Epidermal melanocyte (primary cell): ENCODE measurements around the gene IL16.
"Not testable (repeated sequence)": the region's sequence is repeated elsewhere in the genome, so short reads cannot be mapped to it uniquely, and the experiment has no call there.

Source experiments
- DNase-seq: peaks from one replicate; pipeline ENCODE4 v3.0.0; 2011; ENCODE audit warnings: low spot score; ENCODE audit not compliant: insufficient read length

Gene IL16

GRCh38 chr15:81334768-81335435, 138.2 kb downstream of the IL16 start:
- no peak for DNase-seq

DNA sequence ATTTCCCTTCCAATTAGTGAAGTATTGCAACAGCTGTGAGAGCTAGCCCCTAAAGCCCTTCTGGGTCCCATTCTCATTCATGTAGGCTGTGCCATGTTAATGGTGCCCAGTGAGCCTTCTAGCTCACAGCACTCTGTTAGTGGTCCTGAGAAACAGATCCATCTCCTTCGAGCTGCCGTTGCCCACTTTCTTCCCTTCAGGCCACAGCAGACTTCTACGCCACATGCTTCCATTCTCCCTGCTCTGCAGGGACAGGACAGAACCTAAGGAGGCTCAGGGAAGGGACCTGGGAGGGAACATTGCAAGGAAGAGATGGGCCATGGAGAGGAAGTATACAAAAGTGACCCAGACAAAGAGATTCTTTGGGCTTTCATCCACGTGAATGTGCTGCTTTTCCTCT, 139.0 kb downstream of the IL16 start:
- no peak for DNase-seq

- no peak for DNase-seq
These were observed 139.9 kb downstream of the IL16 start for GRCh38 chr15:81336568-81336967.

DNA sequence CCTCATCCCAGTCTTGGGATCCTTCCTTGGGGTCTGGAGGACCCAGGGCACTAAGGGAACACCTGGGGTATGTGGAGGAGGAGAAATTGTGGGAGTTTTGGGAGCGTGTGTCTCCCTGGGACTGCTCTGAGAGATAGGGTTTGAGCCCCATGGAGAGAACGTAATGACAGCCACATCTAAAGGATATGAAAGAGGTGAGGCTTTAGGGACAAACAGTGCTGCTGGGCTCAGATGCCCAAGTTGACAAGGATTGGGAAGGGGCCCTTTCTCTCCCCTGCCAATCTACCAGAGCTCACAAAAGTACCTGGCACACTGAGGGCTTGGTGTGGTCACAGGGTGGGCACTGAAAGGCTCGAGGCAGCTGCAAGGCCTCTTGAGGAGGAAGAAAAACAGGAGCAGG, 140.6 kb downstream of the IL16 start:
- no peak for DNase-seq

DNA sequence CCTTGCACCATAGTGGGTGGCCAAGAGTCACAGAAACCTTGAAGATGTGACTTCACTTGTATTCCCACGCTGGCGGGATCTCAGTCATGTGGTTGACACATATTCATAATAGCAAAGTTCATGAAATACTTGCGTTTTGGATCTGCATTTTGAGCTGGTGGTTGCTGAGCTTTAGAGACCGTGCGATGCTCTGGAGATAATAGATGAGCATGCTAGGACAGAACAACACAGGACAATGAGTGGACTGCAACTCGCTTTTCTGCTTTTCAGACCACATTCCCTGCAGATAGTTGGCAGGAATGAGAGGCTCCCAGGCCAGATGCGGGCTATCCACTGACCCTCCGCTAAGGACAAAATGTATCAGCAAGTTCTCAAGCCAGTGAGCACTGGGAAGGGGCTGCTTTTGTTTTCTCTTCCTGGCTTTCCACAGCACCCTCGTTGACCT, 141.1 kb downstream of the IL16 start:
- DNase-seq = no peak

DNA sequence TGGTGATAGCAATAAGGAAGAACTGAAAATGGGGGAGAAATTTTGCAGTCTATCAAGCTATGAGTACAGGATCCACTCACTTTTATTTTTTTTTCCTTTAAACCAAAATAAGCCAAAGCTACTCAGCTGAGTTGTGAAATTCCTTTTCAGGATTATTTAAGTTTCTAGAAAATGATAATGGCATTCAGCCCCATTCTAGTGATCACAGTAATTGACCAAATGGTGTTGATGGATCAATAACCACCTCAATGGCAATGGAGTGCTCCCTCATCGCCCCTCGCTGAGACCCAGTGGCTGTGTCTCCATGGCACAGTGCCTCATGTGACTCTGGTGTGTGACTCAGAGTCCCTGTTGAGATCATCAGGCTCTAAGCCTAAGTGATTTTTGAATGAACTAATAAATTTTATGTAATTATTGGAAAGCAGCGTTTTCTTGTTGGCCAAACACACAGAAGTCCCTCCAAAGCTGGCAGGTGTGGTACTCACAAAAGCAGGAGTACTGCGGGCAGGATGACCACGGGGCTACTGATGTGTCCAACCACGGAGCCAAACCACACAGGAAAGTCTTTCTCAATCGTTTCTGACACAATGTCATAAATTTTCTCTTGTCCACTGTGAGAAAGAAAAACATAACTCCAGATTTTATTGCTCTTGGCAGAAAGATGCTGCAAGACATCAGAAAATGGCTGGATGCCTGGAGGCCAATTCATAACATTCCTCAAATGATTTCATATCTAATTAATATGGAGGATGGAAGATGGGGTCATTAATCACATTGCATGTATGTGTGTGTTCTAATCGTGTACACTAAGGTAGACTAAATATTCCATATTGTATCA, 141.7 kb downstream of the IL16 start:
- peak; percentile 22 for DNase-seq

- DNase-seq = no peak
These were observed 142.6 kb downstream of the IL16 start for GRCh38 chr15:81339321-81339720.

GRCh38 chr15:81339851-81340250, 143.2 kb downstream of the IL16 start:
- no peak for DNase-seq

DNA sequence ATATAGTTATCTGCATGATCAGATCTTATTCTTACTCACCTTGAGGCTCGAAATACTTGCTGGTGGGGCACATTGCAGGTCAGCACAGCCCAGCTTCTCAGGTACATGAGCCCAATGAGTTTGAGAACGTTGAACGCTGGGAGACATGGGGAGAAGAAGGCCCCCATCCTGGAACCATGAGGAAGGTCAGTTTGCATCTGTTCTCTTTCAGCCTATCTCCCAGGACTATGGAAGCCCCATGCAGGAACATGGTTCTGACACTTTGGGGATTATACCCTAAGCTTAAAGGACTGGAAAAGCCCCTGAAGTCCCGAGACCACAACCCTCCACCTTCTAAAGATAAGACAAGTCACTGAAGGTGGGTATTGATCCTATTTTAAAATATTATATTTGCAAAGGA, 144.7 kb downstream of the IL16 start:
- no peak for DNase-seq

- DNase-seq = no peak
These were observed 146.7 kb downstream of the IL16 start for GRCh38 chr15:81343371-81343770.

DNA sequence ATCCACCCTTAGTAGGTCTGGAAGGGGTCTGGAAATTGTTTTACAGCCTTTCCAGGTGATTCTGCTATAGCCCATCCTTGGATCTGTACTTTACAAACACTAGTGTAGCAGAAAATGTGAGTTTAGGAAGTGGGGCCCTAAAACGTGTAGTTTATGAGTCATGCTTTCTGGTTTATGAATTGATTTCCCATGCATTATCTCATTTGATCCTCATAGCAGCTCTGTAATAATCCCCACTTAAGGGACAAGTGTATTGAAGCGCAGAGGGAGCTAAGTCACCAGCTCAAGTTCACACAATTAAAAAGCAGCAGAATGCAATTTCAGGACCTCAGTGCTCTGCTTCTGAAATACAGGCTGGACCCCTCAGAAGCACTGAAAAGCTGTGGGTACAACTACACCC, 149.9 kb downstream of the IL16 start:
- no peak for DNase-seq

GRCh38 chr15:81347910-81348309, 151.2 kb downstream of the IL16 start:
- DNase-seq = no peak

- not testable (repeated sequence) for DNase-seq
These were observed 152.0 kb downstream of the IL16 start for GRCh38 chr15:81348691-81349090.

DNA sequence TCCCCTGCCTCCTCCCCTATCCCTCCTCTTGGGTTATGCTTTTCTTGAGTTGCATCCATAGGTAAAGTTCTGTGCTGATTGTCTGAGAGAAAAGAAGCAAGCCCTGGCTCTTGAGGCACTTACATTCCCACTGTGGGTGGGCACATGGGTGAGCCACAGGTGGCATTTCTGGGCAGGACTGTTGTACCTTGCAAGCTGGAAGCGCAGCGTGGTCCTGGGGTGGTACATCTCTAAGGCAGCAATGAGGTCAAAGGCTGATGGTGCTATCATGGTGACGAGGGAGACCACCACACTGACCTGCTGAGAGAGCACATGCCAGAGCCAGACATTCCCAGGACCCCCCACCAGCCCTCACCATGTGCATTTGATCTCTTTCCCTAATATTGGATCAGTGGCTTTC, 152.6 kb downstream of the IL16 start:
- DNase-seq = no peak

GRCh38 chr15:81351651-81352050, 155.0 kb downstream of the IL16 start:
- DNase-seq = no peak

- DNase-seq = no peak
These were observed 159.6 kb downstream of the IL16 start for GRCh38 chr15:81356252-81356651.

- DNase-seq = no peak
These were observed 160.6 kb downstream of the IL16 start for GRCh38 chr15:81357180-81357686.

DNA sequence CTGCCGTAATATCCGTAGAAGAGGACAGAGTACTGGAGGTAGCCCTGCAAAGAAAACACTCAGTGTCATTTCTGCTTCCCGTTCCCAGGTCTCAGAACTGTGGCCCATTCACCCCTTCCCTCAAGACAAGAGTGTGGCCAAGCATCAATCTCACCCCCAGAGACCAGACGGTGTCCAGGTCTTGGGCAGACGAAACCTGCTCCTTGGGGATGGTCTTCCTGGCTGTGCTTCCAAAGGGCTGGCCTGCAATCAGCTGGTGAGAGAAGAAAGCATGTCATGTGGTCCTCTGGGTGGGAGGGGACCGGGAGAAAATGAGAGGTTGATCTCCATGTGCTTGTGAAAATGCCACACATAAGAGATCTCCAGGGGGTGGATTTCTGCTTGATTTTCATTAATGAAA, 161.6 kb downstream of the IL16 start:
- no peak for DNase-seq

- no peak for DNase-seq
These were observed 163.8 kb downstream of the IL16 start for GRCh38 chr15:81360491-81360890.

DNA sequence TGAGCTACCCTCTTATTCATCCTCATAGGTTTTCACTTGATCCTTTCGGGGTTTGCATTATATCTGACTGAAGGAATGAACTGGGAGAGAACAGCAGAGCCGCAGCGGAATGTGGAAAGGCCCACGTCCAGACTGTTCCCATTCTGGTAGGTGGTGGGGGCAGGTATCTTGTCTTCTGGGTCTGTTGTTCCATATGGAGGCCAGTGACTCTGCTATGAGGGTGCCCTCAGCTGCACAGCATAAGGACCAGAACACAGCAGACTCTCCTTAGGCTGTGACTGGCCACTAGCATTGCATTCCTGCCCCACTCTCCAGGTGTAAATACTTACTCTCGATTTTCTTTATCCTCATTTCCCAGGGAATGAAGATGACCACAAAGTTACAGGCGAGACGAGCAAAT, 165.2 kb downstream of the IL16 start:
- DNase-seq = no peak

DNA sequence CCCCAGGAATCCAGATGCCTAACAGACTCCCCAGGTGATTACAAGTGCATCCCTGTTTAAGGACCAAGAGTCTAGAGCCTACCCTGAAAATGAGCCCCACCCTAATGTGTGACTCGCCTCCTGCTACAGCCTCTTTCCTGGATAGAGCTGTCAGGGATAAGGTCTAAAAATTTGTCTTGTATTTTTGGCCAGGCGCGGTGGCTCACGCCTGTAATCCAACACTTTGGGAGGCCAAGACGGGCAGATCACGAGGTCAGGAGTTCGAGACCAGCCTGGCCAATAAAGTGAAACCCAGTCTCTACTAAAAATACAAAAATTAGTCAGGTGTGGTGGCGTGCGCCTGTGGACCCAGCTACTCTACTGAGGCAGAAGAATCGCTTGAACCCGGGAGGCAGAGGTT, 166.1 kb downstream of the IL16 start:
- no peak for DNase-seq

GRCh38 chr15:81363276-81363675, 166.6 kb downstream of the IL16 start:
- DNase-seq = no peak
